Measurements from ENCODE around the gene USP4.

USP4 gene

GRCh38 chr3:49339941-49340800, at the start of gene USP4:
USP4 (minus strand) TSS chr3:49340053; CDS start chr3:49340024, 29 bp downstream.
- H3K9ac ChIP-seq (ENCODE audit: low read depth in 1 of 2, low read length in 2 of 2), result peak within 1 kb of the TSS; percentile 83 to 92
- H3K4me3 ChIP-seq (ENCODE audit: low read length in 2 of 2), result peak within 1 kb of the TSS; percentile 81 to 82
- H3K27me3 ChIP-seq (ENCODE audit: control insufficient read depth in 2 of 2, insufficient read depth in 2 of 2, low read length in 2 of 2), result no peaks in the 10 kb centered on the region
- peaks cover 4 to 7% of the 10 kb centered on the region in 2 donors for H3K36me3 ChIP-seq (ENCODE audit: control insufficient read depth in 2 of 2, insufficient read depth in 2 of 2, low read length in 2 of 2)
- H3K9me3 ChIP-seq (ENCODE audit: control insufficient read depth in 2 of 2, low read length in 2 of 2), result no peaks in the 10 kb centered on the region
- peak within 1 kb of the TSS; percentile 96 to 98 for H3K27ac ChIP-seq (ENCODE audit: low read depth in 2 of 2, low read length in 2 of 2)
- peaks cover 15 to 19% of the 10 kb centered on the region in 2 donors for H3K4me1 ChIP-seq (ENCODE audit: control insufficient read depth in 2 of 2, insufficient read depth in 2 of 2, low read length in 2 of 2)

GRCh38 chr3:49389297-49389696, 49.4 kb upstream of the USP4 start:
- no peak overlapping the region for H3K4me3 ChIP-seq (ENCODE audit: low read length in 2 of 2)
- H3K4me1 ChIP-seq (ENCODE audit: control insufficient read depth in 2 of 2, insufficient read depth in 2 of 2, low read length in 2 of 2), result peaks cover 3 to 8% of the 10 kb centered on the region in 2 donors
- H3K27me3 ChIP-seq (ENCODE audit: control insufficient read depth in 2 of 2, insufficient read depth in 2 of 2, low read length in 2 of 2), result no peaks in the 10 kb centered on the region
- peaks cover 0 to 4% of the 10 kb centered on the region in 2 donors for H3K36me3 ChIP-seq (ENCODE audit: control insufficient read depth in 2 of 2, insufficient read depth in 2 of 2, low read length in 2 of 2)
- H3K27ac ChIP-seq (ENCODE audit: low read depth in 2 of 2, low read length in 2 of 2), result no peak overlapping the region
- H3K9me3 ChIP-seq (ENCODE audit: control insufficient read depth in 2 of 2, low read length in 2 of 2), result no peaks in the 10 kb centered on the region
- H3K9ac ChIP-seq (ENCODE audit: low read depth in 1 of 2, low read length in 2 of 2), result no peak overlapping the region

GRCh38 chr3:49388289-49388820, 48.5 kb upstream of the USP4 start:
- H3K36me3 ChIP-seq (ENCODE audit: control insufficient read depth in 2 of 2, insufficient read depth in 2 of 2, low read length in 2 of 2), result peaks cover 0 to 4% of the 10 kb centered on the region in 2 donors
- H3K9ac ChIP-seq (ENCODE audit: low read depth in 1 of 2, low read length in 2 of 2), result no peak overlapping the region
- no peaks in the 10 kb centered on the region for H3K27me3 ChIP-seq (ENCODE audit: control insufficient read depth in 2 of 2, insufficient read depth in 2 of 2, low read length in 2 of 2)
- H3K27ac ChIP-seq (ENCODE audit: low read depth in 2 of 2, low read length in 2 of 2), result no peak overlapping the region
- no peaks in the 10 kb centered on the region for H3K9me3 ChIP-seq (ENCODE audit: control insufficient read depth in 2 of 2, low read length in 2 of 2)
- peaks cover 3 to 10% of the 10 kb centered on the region in 2 donors for H3K4me1 ChIP-seq (ENCODE audit: control insufficient read depth in 2 of 2, insufficient read depth in 2 of 2, low read length in 2 of 2)
- no peak overlapping the region for H3K4me3 ChIP-seq (ENCODE audit: low read length in 2 of 2)

- H3K9ac ChIP-seq (ENCODE audit: low read depth in 1 of 2, low read length in 2 of 2), result no peak overlapping the region
- no peak overlapping the region for H3K4me3 ChIP-seq (ENCODE audit: low read length in 2 of 2)
- peaks cover 3 to 10% of the 10 kb centered on the region in 2 donors for H3K4me1 ChIP-seq (ENCODE audit: control insufficient read depth in 2 of 2, insufficient read depth in 2 of 2, low read length in 2 of 2)
- H3K9me3 ChIP-seq (ENCODE audit: control insufficient read depth in 2 of 2, low read length in 2 of 2), result no peaks in the 10 kb centered on the region
- H3K27me3 ChIP-seq (ENCODE audit: control insufficient read depth in 2 of 2, insufficient read depth in 2 of 2, low read length in 2 of 2), result no peaks in the 10 kb centered on the region
- H3K36me3 ChIP-seq (ENCODE audit: control insufficient read depth in 2 of 2, insufficient read depth in 2 of 2, low read length in 2 of 2), result peaks cover 0 to 4% of the 10 kb centered on the region in 2 donors
- no peak overlapping the region for H3K27ac ChIP-seq (ENCODE audit: low read depth in 2 of 2, low read length in 2 of 2)
These were observed 47.9 kb upstream of the USP4 start for GRCh38 chr3:49387721-49388120.

GRCh38 chr3:49386056-49386756, 46.4 kb upstream of the USP4 start:
- Histone ChIP-seq H3K4me1 (ENCODE audit: control insufficient read depth in 2 of 2, insufficient read depth in 2 of 2, low read length in 2 of 2) (peaks cover 3 to 10% of the 10 kb centered on the region in 2 donors), H3K4me3 (ENCODE audit: low read length in 2 of 2) (no peak overlapping the region), H3K9ac (ENCODE audit: low read depth in 1 of 2, low read length in 2 of 2) (no peak overlapping the region), H3K36me3 (ENCODE audit: control insufficient read depth in 2 of 2, insufficient read depth in 2 of 2, low read length in 2 of 2) (peaks cover 0 to 4% of the 10 kb centered on the region in 2 donors), H3K27me3 (ENCODE audit: control insufficient read depth in 2 of 2, insufficient read depth in 2 of 2, low read length in 2 of 2) (no peaks in the 10 kb centered on the region), H3K27ac (ENCODE audit: low read depth in 2 of 2, low read length in 2 of 2) (no peak overlapping the region), H3K9me3 (ENCODE audit: control insufficient read depth in 2 of 2, low read length in 2 of 2) (no peaks in the 10 kb centered on the region)

- peaks cover 0 to 4% of the 10 kb centered on the region in 2 donors for H3K36me3 ChIP-seq (ENCODE audit: control insufficient read depth in 2 of 2, insufficient read depth in 2 of 2, low read length in 2 of 2)
- no peaks in the 10 kb centered on the region for H3K27me3 ChIP-seq (ENCODE audit: control insufficient read depth in 2 of 2, insufficient read depth in 2 of 2, low read length in 2 of 2)
- peaks cover 3 to 10% of the 10 kb centered on the region in 2 donors for H3K4me1 ChIP-seq (ENCODE audit: control insufficient read depth in 2 of 2, insufficient read depth in 2 of 2, low read length in 2 of 2)
- H3K4me3 ChIP-seq (ENCODE audit: low read length in 2 of 2), result no peak overlapping the region
- no peak overlapping the region for H3K9ac ChIP-seq (ENCODE audit: low read depth in 1 of 2, low read length in 2 of 2)
- H3K27ac ChIP-seq (ENCODE audit: low read depth in 2 of 2, low read length in 2 of 2), result no peak overlapping the region
- no peaks in the 10 kb centered on the region for H3K9me3 ChIP-seq (ENCODE audit: control insufficient read depth in 2 of 2, low read length in 2 of 2)
These were observed 45.8 kb upstream of the USP4 start for GRCh38 chr3:49385617-49386016.

GRCh38 chr3:49383387-49383786, 43.5 kb upstream of the USP4 start:
- Histone ChIP-seq H3K27ac (ENCODE audit: low read depth in 2 of 2, low read length in 2 of 2) (peak overlapping the region in 1 of 2 donors; percentile 37), H3K9ac (ENCODE audit: low read depth in 1 of 2, low read length in 2 of 2) (no peak overlapping the region), H3K36me3 (ENCODE audit: control insufficient read depth in 2 of 2, insufficient read depth in 2 of 2, low read length in 2 of 2) (peaks cover 0 to 3% of the 10 kb centered on the region in 2 donors), H3K27me3 (ENCODE audit: control insufficient read depth in 2 of 2, insufficient read depth in 2 of 2, low read length in 2 of 2) (no peaks in the 10 kb centered on the region), H3K4me3 (ENCODE audit: low read length in 2 of 2) (no peak overlapping the region), H3K9me3 (ENCODE audit: control insufficient read depth in 2 of 2, low read length in 2 of 2) (no peaks in the 10 kb centered on the region), H3K4me1 (ENCODE audit: control insufficient read depth in 2 of 2, insufficient read depth in 2 of 2, low read length in 2 of 2) (peaks cover 3 to 10% of the 10 kb centered on the region in 2 donors)

- no peak overlapping the region for H3K27ac ChIP-seq (ENCODE audit: low read depth in 2 of 2, low read length in 2 of 2)
- no peak overlapping the region for H3K4me3 ChIP-seq (ENCODE audit: low read length in 2 of 2)
- no peaks in the 10 kb centered on the region for H3K9me3 ChIP-seq (ENCODE audit: control insufficient read depth in 2 of 2, low read length in 2 of 2)
- H3K36me3 ChIP-seq (ENCODE audit: control insufficient read depth in 2 of 2, insufficient read depth in 2 of 2, low read length in 2 of 2), result peaks cover 10 to 19% of the 10 kb centered on the region in 2 donors
- H3K4me1 ChIP-seq (ENCODE audit: control insufficient read depth in 2 of 2, insufficient read depth in 2 of 2, low read length in 2 of 2), result peaks cover 0 to under 1% of the 10 kb centered on the region in 2 donors
- H3K9ac ChIP-seq (ENCODE audit: low read depth in 1 of 2, low read length in 2 of 2), result no peak overlapping the region
- H3K27me3 ChIP-seq (ENCODE audit: control insufficient read depth in 2 of 2, insufficient read depth in 2 of 2, low read length in 2 of 2), result no peaks in the 10 kb centered on the region
These were observed 38.5 kb upstream of the USP4 start for GRCh38 chr3:49378249-49378895.

GRCh38 chr3:49377483-49377882, 37.6 kb upstream of the USP4 start:
- Histone ChIP-seq H3K36me3 (ENCODE audit: control insufficient read depth in 2 of 2, insufficient read depth in 2 of 2, low read length in 2 of 2) (peaks cover 18 to 26% of the 10 kb centered on the region in 2 donors), H3K9ac (ENCODE audit: low read depth in 1 of 2, low read length in 2 of 2) (no peak overlapping the region), H3K27ac (ENCODE audit: low read depth in 2 of 2, low read length in 2 of 2) (no peak overlapping the region)

More at GRCh38 chr3:49377483-49377882, 37.6 kb upstream of the USP4 start:
- Histone ChIP-seq H3K9me3 (ENCODE audit: control insufficient read depth in 2 of 2, low read length in 2 of 2) (no peaks in the 10 kb centered on the region), H3K4me1 (ENCODE audit: control insufficient read depth in 2 of 2, insufficient read depth in 2 of 2, low read length in 2 of 2) (no peaks in the 10 kb centered on the region), H3K4me3 (ENCODE audit: low read length in 2 of 2) (no peak overlapping the region), H3K27me3 (ENCODE audit: control insufficient read depth in 2 of 2, insufficient read depth in 2 of 2, low read length in 2 of 2) (no peaks in the 10 kb centered on the region)
